Neural cell (in vitro differentiated cells): ENCODE data around the gene ANKRD13B. TPM values are rescaled to one million over a fixed set of nuclear protein-coding genes. Genes with fewer than 3 reads are reported as not detected.

Experiments
- H2AFZ ChIP-seq: fragments of 200-600, 300-800 bp; sonication (generic), shearing (Covaris generic); 2 replicates; pipeline ENCODE4 v1.6.0; 2014; ENCODE audit warnings: low read depth, mild to moderate bottlenecking, antibody characterized with exemption, low read length, moderate library complexity
- H3F3A ChIP-seq: fragments of 200-600 bp; shearing (Covaris generic); 2 replicates; pipeline ENCODE4 v1.6.1; 2016; ENCODE audit warnings: mild to moderate bottlenecking, moderate library complexity, mixed read lengths, antibody characterized with exemption, low read length; ENCODE audit not compliant: insufficient read depth, poor library complexity, severe bottlenecking
- H3K27ac ChIP-seq: fragments of 200-600, 300-800 bp; sonication (generic), shearing (Covaris generic); 2 replicates; pipeline ENCODE4 v1.5.1; 2014; ENCODE audit warnings: mild to moderate bottlenecking, low read length, moderate library complexity
- H3K27me3 ChIP-seq: fragments of 300-800, 200-600 bp; sonication (generic), shearing (Covaris generic); 2 replicates; pipeline ENCODE4 v1.6.0; 2014; ENCODE audit warnings: mild to moderate bottlenecking, low read depth, low read length, moderate library complexity; ENCODE audit not compliant: insufficient read depth
- H3K36me3 ChIP-seq: fragments of 300-800, 200-600 bp; sonication (generic), shearing (Covaris generic); 2 replicates; pipeline ENCODE4 v1.5.1; 2014; ENCODE audit warnings: mild to moderate bottlenecking, antibody characterized with exemption, low read length, moderate library complexity; ENCODE audit not compliant: insufficient read depth
- H3K4me2 ChIP-seq: fragments of 300-800, 200-600 bp; sonication (generic), shearing (Covaris generic); 2 replicates; pipeline ENCODE4 v1.6.0; 2014; ENCODE audit warnings: mild to moderate bottlenecking, low read length
- H3K4me3 ChIP-seq: fragments of 300-800, 200-600 bp; sonication (generic), shearing (Covaris generic); 2 replicates; pipeline ENCODE4 v1.5.1; 2014; ENCODE audit warnings: mild to moderate bottlenecking, low read length, moderate library complexity
- H3K79me2 ChIP-seq: fragments of 200-600 bp; shearing (Covaris generic); replicated peaks from 2 replicates; pipeline ENCODE4 v1.6.0; 2014; ENCODE audit warnings: mild to moderate bottlenecking, low read length, moderate library complexity; ENCODE audit not compliant: insufficient read depth
- H3K9ac ChIP-seq: fragments of 300-800, 200-600 bp; sonication (generic), shearing (Covaris generic); 2 replicates; pipeline ENCODE4 v1.6.1; 2016; ENCODE audit warnings: mild to moderate bottlenecking, low read length, mixed read lengths
- H3K9me2 ChIP-seq: fragments of 200-600 bp; shearing (Covaris generic); 2 replicates; pipeline ENCODE4 v1.6.1; 2016; ENCODE audit warnings: mild to moderate bottlenecking, low read length, mixed read lengths; ENCODE audit not compliant: insufficient read depth
- H3K9me3 ChIP-seq: fragments of 200-600, 300-800 bp; sonication (generic), shearing (Covaris generic); 2 replicates; pipeline ENCODE4 v1.6.1; 2016; ENCODE audit warnings: mild to moderate bottlenecking, mixed run types, low read length, moderate library complexity, mixed read lengths
- H4K20me1 ChIP-seq: fragments of 200-600 bp; shearing (Covaris generic); 2 replicates; pipeline ENCODE4 v1.6.1; 2016; ENCODE audit warnings: mild to moderate bottlenecking, mixed run types; ENCODE audit not compliant: insufficient read depth
- CTCF ChIP-seq: fragments of 450-650 bp; IDR thresholded peaks from 2 replicates; pipeline ENCODE4 v1.5.1; 2014; ENCODE audit warnings: antibody characterized with exemption, mild to moderate bottlenecking, moderate library complexity; ENCODE audit not compliant: poor library complexity, severe bottlenecking
- EZH2 ChIP-seq: fragments of 200-600, 300-800 bp; shearing (Covaris generic), sonication (generic); IDR thresholded peaks from 2 replicates; pipeline ENCODE4 v1.6.1; 2014; ENCODE audit warnings: antibody characterized with exemption, low read length, borderline replicate concordance, mild to moderate bottlenecking; ENCODE audit not compliant: insufficient read depth, poor library complexity, severe bottlenecking
- MXI1 ChIP-seq: fragments of 450-650 bp; conservative IDR thresholded peaks from 2 replicates; pipeline ENCODE4 v1.6.1; 2014; ENCODE audit warnings: antibody characterized with exemption, mild to moderate bottlenecking; ENCODE audit not compliant: poor library complexity, severe bottlenecking
- POLR2AphosphoS5 ChIP-seq: IDR thresholded peaks from 2 replicates; pipeline ENCODE4 v1.6.1; 2012
- RAD21 ChIP-seq: fragments of 450-650 bp; conservative IDR thresholded peaks from 2 replicates; pipeline ENCODE4 v1.6.1; 2014; ENCODE audit warnings: antibody characterized with exemption, mild to moderate bottlenecking, moderate library complexity
- REST ChIP-seq: IDR thresholded peaks from 2 replicates; pipeline ENCODE4 v1.6.1; 2012; ENCODE audit warnings: borderline replicate concordance
- SMC3 ChIP-seq: fragments of 450-650 bp; conservative IDR thresholded peaks from 2 replicates; pipeline ENCODE4 v1.6.1; 2014; ENCODE audit warnings: antibody characterized with exemption, mild to moderate bottlenecking, moderate library complexity; ENCODE audit not compliant: poor library complexity
- TAF1 ChIP-seq: IDR thresholded peaks from 2 replicates; pipeline ENCODE4 v1.6.1; 2012; ENCODE audit warnings: low read depth
- polyA plus RNA-seq: library from polyadenylated mRNA; depleted of rRNA; stranded (reverse); fragments of >200 nt; gene quantifications from 2 replicates; pipeline ENCODE4 v1.2.3, GENCODE V29; 2014

ANKRD13B gene
- polyA plus RNA-seq, 1 donor from 2014 or later: 35.0 TPM

GRCh38 chr17:29584452-29585079 is 8.4 kb upstream of the ANKRD13B start:
- Histone ChIP-seq H3K79me2 (peaks cover 33% of the 10 kb centered on the region), H3K27ac (no peak overlapping the region), H3F3A (no peaks in the 10 kb centered on the region), H3K9ac (no peak overlapping the region), H3K9me2 (no peaks in the 10 kb centered on the region), H3K9me3 (no peaks in the 10 kb centered on the region), H3K27me3 (no peaks in the 10 kb centered on the region), H3K36me3 (no peaks in the 10 kb centered on the region), H3K4me2 (no peak overlapping the region), H4K20me1 (peaks cover 15% of the 10 kb centered on the region), H2AFZ (no peak overlapping the region), H3K4me3 (no peak overlapping the region)
- TF ChIP-seq RAD21 (no peak), TAF1 (no peak), SMC3 (no peak), REST (no peak), MXI1 (no peak), POLR2AphosphoS5 (no peak)

- Histone ChIP-seq H2AFZ (no peak overlapping the region), H3K27me3 (no peaks in the 10 kb centered on the region), H3F3A (no peaks in the 10 kb centered on the region), H3K79me2 (peaks cover 33% of the 10 kb centered on the region), H3K4me3 (no peak overlapping the region), H3K27ac (no peak overlapping the region), H3K4me2 (no peak overlapping the region), H3K9ac (no peak overlapping the region), H3K9me2 (no peaks in the 10 kb centered on the region), H3K36me3 (no peaks in the 10 kb centered on the region), H4K20me1 (peaks cover 15% of the 10 kb centered on the region), H3K9me3 (no peaks in the 10 kb centered on the region)
- TF ChIP-seq EZH2 (no peak), MXI1 (no peak), CTCF (no peak)
Measured at GRCh38 chr17:29585080-29585751, 7.7 kb upstream of the ANKRD13B start.
